Measurements from ENCODE around the gene HNRNPAB. TPM values are rescaled to one million over a fixed set of nuclear protein-coding genes. Genes with fewer than 3 reads are reported as not detected.

Gene HNRNPAB
- total RNA-seq, 1 donor from 2014 or later = 281 TPM

DNA sequence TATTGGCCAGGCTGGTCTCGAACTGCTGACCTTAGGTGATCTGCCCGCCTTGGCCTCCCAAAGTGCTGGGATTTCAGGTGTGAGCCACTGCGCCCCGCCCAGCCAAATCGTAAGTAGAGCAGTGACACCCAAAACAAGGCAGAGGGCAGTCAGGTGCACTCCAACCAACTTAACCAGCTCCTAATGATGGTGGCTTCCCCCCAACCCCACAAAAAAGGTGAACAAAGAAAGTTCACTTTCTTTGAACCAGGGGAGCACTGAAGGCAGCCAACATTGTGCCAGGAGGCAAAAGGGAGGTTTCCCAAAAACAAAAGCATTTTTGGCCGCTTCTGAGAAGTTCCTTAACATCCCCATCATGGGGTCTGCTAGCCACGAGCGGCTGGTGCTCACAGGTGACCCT lies 26.8 kb upstream of the HNRNPAB start:
- no peak for DNase-seq
- H3K36me3 Mint-ChIP-seq (ENCODE audit: unreplicated experiment) = no peaks in the 10 kb centered on the region
- H3K27ac Mint-ChIP-seq (ENCODE audit: unreplicated experiment) = no peak overlapping the region
- no peaks in the 10 kb centered on the region for H3K9me3 Mint-ChIP-seq (ENCODE audit: unreplicated experiment)
- no peak for TF ChIP-seq CTCF (IDR thresholded peaks at IDR 0.05; ENCODE audit: partially characterized antibody, unreplicated experiment)
- no peak overlapping the region for H3K4me3 Mint-ChIP-seq (ENCODE audit: unreplicated experiment)
- H3K4me1 Mint-ChIP-seq (ENCODE audit: low read depth, unreplicated experiment) = no peaks in the 10 kb centered on the region
- H3K27me3 Mint-ChIP-seq (ENCODE audit: unreplicated experiment) = peaks cover 5% of the 10 kb centered on the region

- no peaks in the 10 kb centered on the region for H3K36me3 Mint-ChIP-seq (ENCODE audit: unreplicated experiment)
- DNase-seq = no peak
- no peaks in the 10 kb centered on the region for H3K4me1 Mint-ChIP-seq (ENCODE audit: low read depth, unreplicated experiment)
- H3K27me3 Mint-ChIP-seq (ENCODE audit: unreplicated experiment) = peaks cover 6% of the 10 kb centered on the region
- H3K9me3 Mint-ChIP-seq (ENCODE audit: unreplicated experiment) = no peaks in the 10 kb centered on the region
- H3K27ac Mint-ChIP-seq (ENCODE audit: unreplicated experiment) = no peak overlapping the region
- no peak overlapping the region for H3K4me3 Mint-ChIP-seq (ENCODE audit: unreplicated experiment)
- TF ChIP-seq CTCF (IDR thresholded peaks at IDR 0.05; ENCODE audit: partially characterized antibody, unreplicated experiment) = no peak
Observed at GRCh38 chr5:178180141-178180863, 24.0 kb upstream of the HNRNPAB start.

- peaks cover 3% of the 10 kb centered on the region for H3K4me1 Mint-ChIP-seq (ENCODE audit: low read depth, unreplicated experiment)
- no peak for DNase-seq
- H3K27ac Mint-ChIP-seq (ENCODE audit: unreplicated experiment) = no peak overlapping the region
- H3K4me3 Mint-ChIP-seq (ENCODE audit: unreplicated experiment) = no peak overlapping the region
- no peak for TF ChIP-seq CTCF (IDR thresholded peaks at IDR 0.05; ENCODE audit: partially characterized antibody, unreplicated experiment)
- no peaks in the 10 kb centered on the region for H3K9me3 Mint-ChIP-seq (ENCODE audit: unreplicated experiment)
- H3K36me3 Mint-ChIP-seq (ENCODE audit: unreplicated experiment) = no peaks in the 10 kb centered on the region
- peaks cover 6% of the 10 kb centered on the region for H3K27me3 Mint-ChIP-seq (ENCODE audit: unreplicated experiment)
Observed at GRCh38 chr5:178182158-178182876, 22.0 kb upstream of the HNRNPAB start.

DNA sequence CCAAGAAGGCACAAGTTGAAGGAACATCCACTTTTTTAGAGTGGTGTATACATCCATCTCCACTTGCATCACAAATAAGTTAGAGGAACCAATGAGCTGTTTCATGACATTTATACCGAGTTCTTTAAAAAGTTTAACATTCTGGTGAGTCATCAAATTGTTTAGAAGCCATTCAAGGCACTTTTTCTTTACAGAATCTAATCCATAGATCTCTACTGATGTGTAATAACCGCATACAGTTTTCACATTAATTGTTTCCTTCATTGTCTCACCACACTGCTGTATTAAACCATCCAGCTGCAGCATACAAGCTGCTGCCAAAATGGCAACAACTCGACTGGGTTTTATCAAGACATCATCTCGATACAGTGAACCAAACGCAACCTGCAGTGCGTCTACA lies 17.9 kb upstream of the HNRNPAB start:
- no peak overlapping the region for H3K4me3 Mint-ChIP-seq (ENCODE audit: unreplicated experiment)
- H3K27me3 Mint-ChIP-seq (ENCODE audit: unreplicated experiment) = peaks cover 5% of the 10 kb centered on the region
- no peak overlapping the region for H3K27ac Mint-ChIP-seq (ENCODE audit: unreplicated experiment)
- DNase-seq = no peak
- no peak for TF ChIP-seq CTCF (IDR thresholded peaks at IDR 0.05; ENCODE audit: partially characterized antibody, unreplicated experiment)
- no peaks in the 10 kb centered on the region for H3K9me3 Mint-ChIP-seq (ENCODE audit: unreplicated experiment)
- H3K36me3 Mint-ChIP-seq (ENCODE audit: unreplicated experiment) = no peaks in the 10 kb centered on the region
- peaks cover 3% of the 10 kb centered on the region for H3K4me1 Mint-ChIP-seq (ENCODE audit: low read depth, unreplicated experiment)

DNA sequence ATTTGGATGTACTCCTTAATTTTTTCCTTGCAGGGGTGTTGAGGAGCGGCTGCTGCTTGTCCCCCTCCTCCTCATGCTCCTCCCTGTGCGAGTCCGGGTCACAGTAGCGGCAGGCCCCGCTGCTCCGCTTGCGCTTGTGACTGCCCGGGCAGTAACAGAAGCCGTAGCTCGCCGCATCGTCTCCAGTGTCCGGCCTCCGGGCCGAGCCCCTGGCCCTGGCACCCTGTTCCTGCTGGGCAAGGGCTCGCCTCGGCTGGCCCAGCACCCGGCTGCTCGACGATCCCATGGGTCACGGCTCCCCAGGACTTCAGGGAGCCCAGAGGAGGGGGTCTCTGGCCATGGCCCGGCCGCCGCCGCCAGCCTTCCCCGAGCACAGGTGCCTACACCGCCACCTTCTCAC lies 17.3 kb upstream of the HNRNPAB start, which contains the start of gene GMCL2:
Gene GMCL2 (minus strand): TSS at position 358 of the 400 bp plus-strand sequence. CDS start 72 bp downstream, at position 286.
- H3K27ac Mint-ChIP-seq (ENCODE audit: unreplicated experiment) = no peak within 1 kb of the TSS
- H3K4me3 Mint-ChIP-seq (ENCODE audit: unreplicated experiment) = no peak within 1 kb of the TSS
- H3K4me1 Mint-ChIP-seq (ENCODE audit: low read depth, unreplicated experiment) = peaks cover 3% of the 10 kb centered on the region
- H3K9me3 Mint-ChIP-seq (ENCODE audit: unreplicated experiment) = no peaks in the 10 kb centered on the region
- no peaks in the 10 kb centered on the region for H3K36me3 Mint-ChIP-seq (ENCODE audit: unreplicated experiment)
- peaks cover 5% of the 10 kb centered on the region for H3K27me3 Mint-ChIP-seq (ENCODE audit: unreplicated experiment)
- no peak for DNase-seq
- TF ChIP-seq CTCF (IDR thresholded peaks at IDR 0.05; ENCODE audit: partially characterized antibody, unreplicated experiment) = no peak

Data from glutamatergic neuron (in vitro differentiated cells).